ENCODE measurements around the gene CAB39. TPM values are rescaled to one million over a fixed set of nuclear protein-coding genes. Genes with fewer than 3 reads are reported as not detected.
"Not testable (repeated sequence)": the region's sequence is repeated elsewhere in the genome, so short reads cannot be mapped to it uniquely, and the experiment has no call there.

CAB39 gene
- total RNA-seq, 1 donor from 2014 or later: 168 TPM

DNA sequence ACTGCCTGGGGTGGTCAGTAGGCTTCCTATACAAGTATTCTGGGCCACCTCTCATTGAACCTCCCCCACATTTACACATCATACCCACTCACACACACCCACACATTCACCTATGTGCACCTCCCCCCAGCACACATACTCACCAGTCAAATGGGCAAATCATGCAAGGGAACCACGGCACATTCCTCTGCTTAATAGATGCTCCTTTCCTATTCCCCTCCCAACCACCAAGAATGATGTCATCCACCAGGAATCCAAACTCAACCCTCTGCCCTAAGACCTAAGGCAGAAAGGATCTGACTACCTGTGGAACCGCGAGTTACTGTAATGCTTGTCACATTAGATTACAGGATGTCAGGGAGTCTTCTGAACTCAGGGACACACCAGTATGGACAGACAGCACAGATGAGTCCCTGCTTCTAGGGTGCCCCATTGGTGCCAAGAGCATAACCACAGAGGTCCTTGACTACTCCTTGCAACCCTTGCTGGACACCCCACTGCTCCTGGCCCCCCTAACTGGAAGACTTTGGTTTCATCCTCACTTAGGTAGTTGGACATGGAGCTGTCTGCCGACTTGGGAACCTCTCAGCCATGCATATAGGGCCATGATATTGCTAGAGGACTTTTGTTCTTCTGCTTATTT, 21.5 kb upstream of the CAB39 start:
- H3K36me3 Mint-ChIP-seq (ENCODE audit: low read depth): peaks cover 2% of the 10 kb centered on the region
- no peak overlapping the region for H3K4me3 Mint-ChIP-seq
- no peaks in the 10 kb centered on the region for H3K27me3 Mint-ChIP-seq
- no peak for DNase-seq
- H3K27ac Mint-ChIP-seq: no peak overlapping the region
- intact Hi-C loops (cut with micrococcal nuclease): no loop called here
- no peaks in the 10 kb centered on the region for H3K9me3 Mint-ChIP-seq
- peaks cover 22% of the 10 kb centered on the region for H3K4me1 Mint-ChIP-seq

DNA sequence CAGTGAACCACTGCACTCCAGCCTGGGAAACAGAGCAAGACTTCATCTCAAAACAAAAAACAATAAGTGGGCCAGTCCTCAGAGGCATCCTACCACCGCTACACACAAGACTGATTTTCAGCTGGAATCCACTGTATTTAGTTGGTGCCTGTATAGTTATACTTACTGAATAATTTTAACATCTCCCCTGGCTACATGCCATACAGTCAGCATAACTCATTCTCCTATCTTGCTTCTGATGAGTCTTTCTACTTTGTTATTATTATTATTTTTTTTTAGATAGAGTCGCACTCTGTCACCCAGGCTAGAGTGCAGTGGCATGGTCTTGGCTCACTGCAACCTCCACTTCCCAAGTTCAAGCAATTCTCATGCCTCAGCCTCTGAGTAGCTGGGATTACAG, 19.9 kb upstream of the CAB39 start:
- Mint-ChIP-seq H3K4me3 (no peak overlapping the region), H3K4me1 (peaks cover 26% of the 10 kb centered on the region), H3K27ac (no peak overlapping the region), H3K36me3 (ENCODE audit: low read depth) (peaks cover 2% of the 10 kb centered on the region), H3K27me3 (no peaks in the 10 kb centered on the region), H3K9me3 (no peaks in the 10 kb centered on the region)
- no peak for DNase-seq
- intact Hi-C loops (cut with micrococcal nuclease): no loop called here

DNA sequence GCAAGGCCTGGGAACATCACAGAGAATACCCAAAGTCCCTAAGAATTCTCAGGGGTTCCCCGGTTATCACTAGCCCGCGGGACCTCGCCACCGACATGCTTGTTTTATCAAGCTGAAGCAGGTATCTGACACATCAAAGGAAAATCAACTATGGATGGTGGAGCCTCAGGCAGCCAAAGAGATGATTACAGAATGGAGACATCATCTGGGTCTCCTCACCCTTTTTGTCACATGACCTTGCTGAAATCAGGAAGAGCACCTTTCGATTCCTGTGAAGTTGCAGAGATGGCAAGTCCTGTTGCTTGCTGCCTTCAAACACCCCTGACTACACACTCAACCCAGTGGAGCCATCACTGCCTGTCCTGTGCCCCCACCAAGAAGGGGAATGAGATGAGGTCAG, 19.2 kb upstream of the CAB39 start:
- no peak for DNase-seq
- Mint-ChIP-seq H3K9me3 (no peaks in the 10 kb centered on the region), H3K4me1 (peaks cover 26% of the 10 kb centered on the region), H3K4me3 (no peak overlapping the region), H3K27ac (peak overlapping the region; percentile 56), H3K36me3 (ENCODE audit: low read depth) (peaks cover 2% of the 10 kb centered on the region), H3K27me3 (no peaks in the 10 kb centered on the region)
- intact Hi-C loops (cut with micrococcal nuclease): no loop called here

- peak overlapping the region; percentile 39 for H3K4me3 Mint-ChIP-seq
- DNase-seq: peak; percentile 81
- H3K9me3 Mint-ChIP-seq: no peaks in the 10 kb centered on the region
- H3K27ac Mint-ChIP-seq: peak overlapping the region; percentile 58
- peaks cover 26% of the 10 kb centered on the region for H3K4me1 Mint-ChIP-seq
- H3K36me3 Mint-ChIP-seq (ENCODE audit: low read depth): peaks cover 2% of the 10 kb centered on the region
- no peaks in the 10 kb centered on the region for H3K27me3 Mint-ChIP-seq
- intact Hi-C loops (cut with micrococcal nuclease): no loop called here
These were observed 18.4 kb upstream of the CAB39 start for GRCh38 chr2:230694241-230694640.

DNA sequence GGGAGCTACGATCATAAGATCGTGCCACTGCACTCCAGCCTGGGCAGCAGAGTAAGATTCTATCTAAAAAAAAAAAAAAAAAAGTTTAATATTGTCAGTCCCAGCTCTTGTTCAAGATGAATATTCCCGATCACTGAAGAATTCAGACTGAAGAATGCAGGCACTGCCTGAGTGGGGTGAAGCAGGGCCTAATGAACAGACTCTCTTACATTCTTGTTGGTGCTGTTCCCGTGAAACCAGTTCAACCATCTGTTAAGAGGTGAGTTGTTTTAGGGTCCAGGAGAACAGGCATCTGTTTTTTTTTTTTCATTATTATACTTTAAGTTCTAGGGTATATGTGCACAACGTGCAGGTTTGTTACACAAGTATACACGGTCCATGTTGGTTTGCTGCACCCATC, 17.1 kb upstream of the CAB39 start:
- Mint-ChIP-seq H3K9me3 (no peaks in the 10 kb centered on the region), H3K36me3 (ENCODE audit: low read depth) (peaks cover 2% of the 10 kb centered on the region), H3K27ac (no peak overlapping the region), H3K27me3 (no peaks in the 10 kb centered on the region), H3K4me1 (peaks cover 28% of the 10 kb centered on the region), H3K4me3 (no peak overlapping the region)
- no peak for DNase-seq
- intact Hi-C loops (cut with micrococcal nuclease): no loop called here

GRCh38 chr2:230696670-230697069, 16.0 kb upstream of the CAB39 start:
- Mint-ChIP-seq H3K4me1 (peaks cover 27% of the 10 kb centered on the region), H3K36me3 (ENCODE audit: low read depth) (peaks cover 4% of the 10 kb centered on the region), H3K27me3 (no peaks in the 10 kb centered on the region), H3K27ac (no peak overlapping the region), H3K9me3 (peaks cover under 1% of the 10 kb centered on the region), H3K4me3 (no peak overlapping the region)
- intact Hi-C loops (cut with micrococcal nuclease): no loop called here
- no peak for DNase-seq

DNA sequence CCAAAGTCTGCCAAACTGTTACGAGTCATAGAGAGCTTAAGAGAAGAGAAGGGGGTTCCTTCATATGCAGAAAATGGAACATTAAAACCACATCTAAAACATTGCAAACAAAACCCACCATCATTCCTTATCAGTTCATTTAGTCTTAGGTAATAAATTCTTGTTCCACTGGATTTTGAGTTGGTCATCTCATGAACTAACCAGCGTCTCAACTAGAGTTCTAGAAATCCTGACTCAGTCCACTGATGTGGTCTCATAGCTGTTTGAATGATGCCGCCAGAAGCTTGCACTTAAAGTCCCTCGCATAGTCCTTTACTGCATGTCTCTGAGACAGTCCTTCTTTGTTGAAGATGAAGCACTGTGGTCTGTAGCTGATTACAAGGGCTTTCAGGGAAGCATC, 15.0 kb upstream of the CAB39 start:
- no peak for DNase-seq
- Mint-ChIP-seq H3K27ac (no peak overlapping the region), H3K36me3 (ENCODE audit: low read depth) (peaks cover 11% of the 10 kb centered on the region), H3K9me3 (peaks cover 6% of the 10 kb centered on the region), H3K4me1 (peaks cover 27% of the 10 kb centered on the region), H3K27me3 (no peaks in the 10 kb centered on the region), H3K4me3 (no peak overlapping the region)
- intact Hi-C loops (cut with micrococcal nuclease): no loop called here

DNA sequence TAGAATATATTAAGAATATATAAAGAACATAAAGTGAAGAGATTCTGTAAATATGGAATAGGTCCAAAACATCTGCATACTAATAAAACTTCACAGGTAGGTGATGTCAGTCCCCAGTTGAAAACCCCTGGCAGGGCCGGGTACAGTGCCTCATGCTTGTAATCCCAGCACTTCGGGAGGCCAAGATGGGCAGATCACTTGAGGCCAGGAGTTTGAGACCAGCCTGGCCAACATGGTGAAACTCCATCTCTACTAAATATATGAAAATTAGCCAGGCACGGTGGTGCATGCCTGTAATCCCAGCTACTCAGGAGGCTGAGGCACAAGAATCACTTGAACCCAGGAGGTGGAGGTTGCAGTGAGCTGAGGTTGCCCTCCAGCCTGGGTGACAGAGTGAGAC, 13.9 kb upstream of the CAB39 start:
- H3K4me3 Mint-ChIP-seq; H3K27me3 Mint-ChIP-seq; intact Hi-C loops (cut with micrococcal nuclease); DNase-seq; H3K27ac Mint-ChIP-seq: not testable (repeated sequence)
- peaks cover 16% of the 10 kb centered on the region for H3K36me3 Mint-ChIP-seq (ENCODE audit: low read depth)
- peaks cover 23% of the 10 kb centered on the region for H3K4me1 Mint-ChIP-seq
- H3K9me3 Mint-ChIP-seq: peaks cover 12% of the 10 kb centered on the region

DNA sequence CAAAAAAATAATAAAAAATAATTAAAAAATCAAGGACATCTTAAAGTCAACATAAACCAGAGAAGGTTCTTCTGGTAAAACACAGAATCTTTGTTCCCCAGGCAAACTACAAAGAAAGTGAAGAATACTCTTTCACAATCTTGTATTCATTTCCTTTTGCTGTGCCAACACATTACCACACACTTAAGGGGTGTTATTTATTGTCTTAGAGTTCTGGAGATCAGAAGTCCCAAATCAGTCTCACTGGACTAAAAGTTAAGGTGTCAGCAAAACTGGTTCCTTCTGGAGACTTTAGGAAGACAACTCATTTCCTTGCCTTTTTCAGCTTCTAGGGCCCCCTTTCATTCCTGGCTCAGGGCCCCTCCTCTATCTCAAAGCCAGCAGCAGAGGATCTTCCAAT, 12.2 kb upstream of the CAB39 start:
- Mint-ChIP-seq H3K27ac (no peak overlapping the region), H3K4me3 (no peak overlapping the region), H3K9me3 (peaks cover 17% of the 10 kb centered on the region), H3K4me1 (peaks cover 16% of the 10 kb centered on the region), H3K36me3 (ENCODE audit: low read depth) (peaks cover 17% of the 10 kb centered on the region), H3K27me3 (no peaks in the 10 kb centered on the region)
- intact Hi-C loops (cut with micrococcal nuclease): no loop called here
- no peak for DNase-seq

- H3K9me3 Mint-ChIP-seq: peaks cover 26% of the 10 kb centered on the region
- no peak overlapping the region for H3K4me3 Mint-ChIP-seq
- DNase-seq: no peak
- intact Hi-C loops (cut with micrococcal nuclease): no loop called here
- H3K36me3 Mint-ChIP-seq (ENCODE audit: low read depth): peaks cover 20% of the 10 kb centered on the region
- H3K4me1 Mint-ChIP-seq: peaks cover 19% of the 10 kb centered on the region
- no peaks in the 10 kb centered on the region for H3K27me3 Mint-ChIP-seq
- H3K27ac Mint-ChIP-seq: no peak overlapping the region
These were observed 11.3 kb upstream of the CAB39 start for GRCh38 chr2:230701308-230701707.

DNA sequence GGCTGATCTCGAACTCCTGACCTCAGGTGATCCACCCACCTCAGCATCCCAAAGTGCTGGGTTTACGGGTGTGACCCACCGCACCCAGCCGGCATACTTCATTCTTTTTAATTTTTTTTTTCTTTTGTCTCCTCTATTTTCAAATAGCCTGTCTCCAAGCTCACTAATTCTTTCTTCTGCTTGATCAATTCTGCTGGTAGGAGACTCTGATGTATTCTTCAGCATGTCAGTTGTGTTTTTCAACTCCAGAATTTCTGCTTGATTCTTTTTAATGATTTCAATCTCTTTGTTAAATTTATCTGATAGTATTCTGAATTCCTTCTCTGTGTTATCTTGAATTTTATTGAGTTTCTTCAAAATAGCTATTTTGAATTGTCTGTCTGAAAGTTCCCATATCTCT, 10.2 kb upstream of the CAB39 start:
- H3K27ac Mint-ChIP-seq; H3K27me3 Mint-ChIP-seq; intact Hi-C loops (cut with micrococcal nuclease); H3K4me3 Mint-ChIP-seq; DNase-seq: not testable (repeated sequence)
- peaks cover 30% of the 10 kb centered on the region for H3K9me3 Mint-ChIP-seq
- H3K4me1 Mint-ChIP-seq: peaks cover 15% of the 10 kb centered on the region
- H3K36me3 Mint-ChIP-seq (ENCODE audit: low read depth): peaks cover 20% of the 10 kb centered on the region

GRCh38 chr2:230703514-230703913, 9.1 kb upstream of the CAB39 start:
- intact Hi-C loops (cut with micrococcal nuclease): no loop called here
- Mint-ChIP-seq H3K36me3 (ENCODE audit: low read depth) (peaks cover 20% of the 10 kb centered on the region), H3K4me1 (peaks cover 15% of the 10 kb centered on the region), H3K9me3 (peaks cover 30% of the 10 kb centered on the region), H3K27ac (no peak overlapping the region), H3K4me3 (no peak overlapping the region), H3K27me3 (no peaks in the 10 kb centered on the region)
- DNase-seq: no peak

DNA sequence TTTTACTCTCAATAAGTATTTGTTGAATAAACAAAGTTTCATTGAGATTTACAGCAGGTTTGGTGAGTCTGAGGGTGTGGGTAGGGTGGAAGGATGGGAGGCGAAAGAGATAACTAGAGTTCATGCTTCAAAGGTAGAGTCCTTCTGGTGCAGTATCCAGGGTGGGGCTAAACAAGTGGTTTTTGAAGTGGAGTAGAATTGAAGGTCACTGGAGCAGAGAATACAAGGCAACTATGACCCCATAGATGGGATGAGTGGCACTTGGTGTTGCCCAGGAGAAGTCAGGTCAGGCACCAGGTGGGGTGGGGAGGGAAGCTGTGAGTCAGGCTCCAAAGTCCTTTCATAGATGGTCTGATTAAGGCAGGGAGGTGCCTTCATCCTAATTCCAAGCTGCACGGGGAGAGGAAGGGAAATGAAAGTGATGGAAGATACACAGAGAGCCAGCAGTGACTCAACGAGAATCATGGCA, 6.6 kb upstream of the CAB39 start:
- Mint-ChIP-seq H3K27me3 (no peaks in the 10 kb centered on the region), H3K4me1 (peaks cover 10% of the 10 kb centered on the region), H3K36me3 (ENCODE audit: low read depth) (peaks cover 20% of the 10 kb centered on the region), H3K9me3 (peaks cover 30% of the 10 kb centered on the region), H3K27ac (no peak overlapping the region), H3K4me3 (no peak overlapping the region)
- DNase-seq: no peak
- intact Hi-C loops (cut with micrococcal nuclease): no loop called here

DNA sequence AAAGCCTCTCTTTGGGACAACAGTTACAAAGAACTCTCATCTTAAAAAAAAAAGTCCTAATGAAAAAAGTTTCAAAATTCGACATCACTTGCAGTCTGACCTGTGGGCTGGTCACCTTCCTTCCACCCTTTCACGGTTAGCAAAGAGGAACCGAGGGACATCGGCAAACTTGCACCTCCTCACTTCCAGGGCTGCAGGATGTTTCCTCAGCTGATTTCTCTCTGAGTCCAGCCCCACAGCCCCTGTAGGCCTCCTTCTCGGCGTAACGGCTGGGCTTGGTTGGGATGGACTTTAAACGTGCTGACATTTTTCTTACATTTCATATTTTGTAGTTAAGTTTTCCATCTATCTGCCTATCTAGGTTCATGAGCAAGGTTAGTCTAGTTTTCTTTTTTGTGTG, 5.7 kb upstream of the CAB39 start:
- Mint-ChIP-seq H3K4me1 (peaks cover 15% of the 10 kb centered on the region), H3K27ac (no peak overlapping the region), H3K27me3 (no peaks in the 10 kb centered on the region), H3K4me3 (no peak overlapping the region), H3K36me3 (ENCODE audit: low read depth) (peaks cover 18% of the 10 kb centered on the region), H3K9me3 (peaks cover 27% of the 10 kb centered on the region)
- intact Hi-C loops (cut with micrococcal nuclease): no loop called here
- no peak for DNase-seq

GRCh38 chr2:230708204-230708603, 4.4 kb upstream of the CAB39 start:
- H3K9me3 Mint-ChIP-seq: peaks cover 18% of the 10 kb centered on the region
- no peak for DNase-seq
- H3K4me3 Mint-ChIP-seq: no peak overlapping the region
- H3K36me3 Mint-ChIP-seq (ENCODE audit: low read depth): peaks cover 11% of the 10 kb centered on the region
- intact Hi-C loops (cut with micrococcal nuclease): no loop called here
- H3K27ac Mint-ChIP-seq: no peak overlapping the region
- peaks cover 21% of the 10 kb centered on the region for H3K4me1 Mint-ChIP-seq
- H3K27me3 Mint-ChIP-seq: no peaks in the 10 kb centered on the region

All from activated CD4-positive, alpha-beta T cell treated with anti-CD3 and anti-CD28 coated beads, Interleukin-2, amount 10 ng/mL, durations not matched to agents 24 days and 14 days (primary cell).